Stimulated activated CD8-positive, alpha-beta memory T cell treated with anti-CD3 and anti-CD28 coated beads, Interleukin-15, amount 100 ng/mL, for 48 hours (primary cell): ENCODE measurements around the gene CALML3.
"Not testable (repeated sequence)": the region's sequence is repeated elsewhere in the genome, so short reads cannot be mapped to it uniquely, and the experiment has no call there.

Source experiments
- DNase-seq, 2 donors: peaks; one replicate each; pipeline ENCODE4 v3.0.0-alpha.2; 2020; ENCODE audit warnings: low read depth in 2 of 2

CALML3 gene

DNA sequence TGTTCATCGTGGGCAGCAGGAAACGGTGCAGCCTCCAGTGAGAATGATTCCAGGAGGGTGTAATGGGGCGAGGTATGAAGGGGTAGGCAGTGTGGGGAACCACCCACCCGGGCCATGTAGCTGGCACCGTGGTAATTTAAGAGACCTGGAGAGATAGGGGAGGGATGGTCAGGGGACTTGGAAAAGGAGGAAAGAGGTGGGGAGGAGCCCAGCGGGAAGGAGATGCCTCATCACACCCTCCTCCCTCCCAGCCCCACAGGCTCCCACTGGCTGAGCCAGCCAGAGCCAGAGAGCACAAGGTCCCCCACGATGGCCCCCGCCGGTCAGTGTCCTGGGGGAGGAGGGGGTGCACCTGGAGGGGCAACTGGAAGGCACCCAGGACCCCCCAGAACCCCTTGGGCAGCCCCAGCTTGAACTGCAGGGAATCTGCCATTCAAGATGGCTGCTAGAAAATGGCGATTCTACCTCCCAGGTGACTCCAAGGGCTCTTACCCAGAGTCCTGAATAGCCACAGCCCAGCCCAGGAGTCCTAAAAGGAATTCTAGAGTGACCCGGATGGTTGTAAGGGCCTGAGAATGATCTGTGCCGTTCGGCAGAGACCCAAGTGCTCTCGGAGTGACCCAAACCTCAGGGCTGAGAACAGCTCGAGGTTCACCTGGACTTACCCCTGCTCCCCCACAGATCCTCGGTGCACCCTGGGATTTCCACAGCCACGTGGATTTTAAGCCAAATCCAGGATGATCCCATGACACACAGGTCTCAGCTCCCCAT, 28.8 kb downstream of the CALML3 start:
- DNase-seq: no peak

DNA sequence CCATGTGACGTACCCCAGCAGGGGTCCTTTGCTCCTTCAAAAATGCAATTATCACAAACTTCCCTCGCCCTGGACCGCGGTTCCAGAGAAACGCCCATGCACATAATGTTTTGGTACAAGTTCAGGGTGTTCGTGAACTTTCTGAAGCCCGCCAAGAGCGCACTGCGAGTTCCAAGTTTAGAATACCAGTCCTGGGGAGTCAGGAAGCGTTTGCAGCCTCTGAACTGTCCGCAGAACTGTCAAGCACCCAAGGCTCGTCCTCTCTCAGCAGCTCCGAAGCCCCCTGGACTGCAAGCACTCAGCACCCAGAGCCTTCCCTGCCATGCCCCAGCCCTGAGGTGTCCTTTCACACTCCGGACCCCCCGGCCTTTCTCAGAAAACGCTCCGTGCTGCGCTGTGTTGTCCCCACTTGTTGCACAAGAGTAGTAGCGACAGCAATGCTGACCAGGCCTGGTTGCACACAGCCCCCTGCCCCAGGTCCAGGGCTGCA, 30.3 kb downstream of the CALML3 start:
- DNase-seq: no peak

DNA sequence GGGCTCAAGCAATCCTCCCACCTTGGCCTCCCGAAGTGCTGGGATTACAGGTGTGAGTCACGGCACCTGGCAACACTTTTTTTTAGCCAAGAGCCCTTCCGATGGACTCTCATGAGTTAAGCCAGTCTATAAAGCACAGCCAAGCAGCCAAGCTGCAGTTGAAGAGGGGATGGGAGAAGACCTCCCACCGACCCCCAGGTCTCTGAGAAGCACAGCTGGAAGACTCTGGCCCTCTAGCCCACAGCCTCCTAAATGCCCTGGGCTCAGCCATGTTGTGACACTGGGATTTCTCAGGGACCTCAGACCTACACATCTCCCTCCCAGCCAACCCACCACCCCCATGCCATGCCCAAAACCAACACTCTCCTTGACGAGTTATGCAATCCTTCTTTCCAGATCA, 31.1 kb downstream of the CALML3 start:
- DNase-seq: no peak

DNA sequence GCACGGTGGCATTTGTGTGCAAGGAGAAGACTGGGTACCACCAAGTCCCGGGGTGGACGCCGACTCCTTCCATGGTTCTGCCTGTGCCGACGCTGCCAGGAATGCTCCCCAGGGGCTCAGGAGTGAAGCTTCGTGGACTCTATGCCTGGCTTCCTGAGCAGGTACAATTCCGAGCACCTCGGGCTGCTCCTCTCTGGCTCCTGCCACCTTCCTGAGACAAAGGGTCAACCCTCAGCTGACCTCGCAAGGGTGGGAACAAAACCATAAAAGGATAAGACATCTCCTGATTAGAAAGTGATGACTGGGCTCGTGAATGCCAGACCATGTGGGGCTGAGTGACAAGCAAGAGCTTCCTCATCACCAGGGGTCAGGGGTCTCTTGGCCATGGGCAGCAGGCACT, 31.8 kb downstream of the CALML3 start:
- no peak for DNase-seq

DNA sequence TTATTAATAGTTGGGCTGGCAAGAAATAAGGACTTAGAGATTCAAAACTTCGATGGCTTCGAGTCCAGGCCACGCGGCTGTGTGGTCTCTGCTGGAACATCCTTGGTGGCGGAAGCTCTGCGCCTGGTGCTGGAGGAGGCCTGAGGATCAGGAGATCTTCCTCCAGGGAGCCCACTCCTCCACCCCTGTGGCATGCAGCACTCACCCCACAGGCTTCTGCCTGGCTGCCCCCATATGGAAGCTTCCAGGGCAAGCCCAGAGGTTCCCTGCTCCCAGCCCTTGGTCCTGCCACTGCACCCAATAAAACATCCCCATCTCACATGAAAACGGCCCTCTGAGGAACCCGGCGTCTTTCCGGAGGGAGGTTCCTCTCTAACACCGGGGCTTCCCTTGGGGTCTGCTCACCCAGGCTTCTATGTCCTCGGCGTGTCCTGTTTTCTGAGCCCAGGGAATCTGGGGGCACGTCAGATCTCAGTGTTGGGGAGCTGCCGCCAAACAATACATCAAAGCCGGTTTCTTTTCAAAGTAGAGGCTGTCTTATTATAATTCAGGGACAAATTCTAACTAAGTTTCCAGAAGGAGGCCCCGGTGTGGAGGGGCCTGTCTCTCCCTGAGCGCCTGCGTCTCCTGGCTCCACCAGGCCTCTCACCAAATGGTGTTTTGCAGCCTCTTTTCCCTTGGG, 32.4 kb downstream of the CALML3 start:
- no peak for DNase-seq

DNA sequence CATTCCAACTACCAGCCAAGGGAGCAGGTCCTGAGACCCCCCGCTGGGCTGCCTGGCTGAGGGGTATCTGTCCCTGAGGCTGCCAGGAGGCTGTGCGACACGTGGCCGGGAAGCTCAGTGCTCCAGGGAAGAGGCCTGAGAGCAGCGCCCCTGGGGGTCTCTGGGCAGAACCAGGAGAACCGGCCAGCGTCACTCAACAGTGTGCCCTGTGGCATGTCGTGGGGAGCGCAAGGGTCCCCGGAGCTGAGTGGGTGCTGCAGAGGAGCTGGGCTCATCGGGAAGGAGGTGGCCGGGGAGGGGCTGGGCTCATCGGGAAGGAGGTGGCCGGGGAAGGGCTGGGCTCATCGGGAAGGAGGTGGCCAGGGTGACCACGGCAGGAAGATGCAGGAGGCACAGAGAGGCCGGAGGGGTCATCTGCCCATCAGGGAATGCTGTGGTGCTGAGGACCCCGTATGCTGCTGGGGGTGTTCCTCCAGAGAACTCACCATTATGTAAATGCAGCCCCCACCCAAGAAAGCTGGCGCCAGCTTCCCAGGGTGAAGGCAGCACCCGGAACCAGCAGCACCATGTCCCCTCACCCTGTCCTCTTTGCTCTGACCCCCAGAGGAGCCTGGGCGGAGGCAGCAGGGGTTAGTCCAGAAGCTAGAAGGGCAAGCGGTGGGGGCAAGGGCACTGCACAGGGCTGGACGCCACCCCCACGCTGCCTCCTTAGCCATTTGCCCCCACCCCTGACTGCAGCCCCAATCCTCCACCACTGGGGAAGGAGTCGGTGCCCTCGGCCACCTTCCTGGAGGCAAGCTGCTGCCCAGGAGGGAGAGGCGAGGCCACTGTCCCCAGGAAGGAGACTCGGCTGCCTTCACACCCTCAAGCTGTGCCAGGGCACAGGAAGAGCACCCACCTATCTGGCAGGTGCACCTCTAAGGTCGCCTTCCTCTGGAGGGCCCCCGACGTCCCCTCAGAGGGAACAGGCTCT, 33.3 kb downstream of the CALML3 start:
- no peak for DNase-seq

DNA sequence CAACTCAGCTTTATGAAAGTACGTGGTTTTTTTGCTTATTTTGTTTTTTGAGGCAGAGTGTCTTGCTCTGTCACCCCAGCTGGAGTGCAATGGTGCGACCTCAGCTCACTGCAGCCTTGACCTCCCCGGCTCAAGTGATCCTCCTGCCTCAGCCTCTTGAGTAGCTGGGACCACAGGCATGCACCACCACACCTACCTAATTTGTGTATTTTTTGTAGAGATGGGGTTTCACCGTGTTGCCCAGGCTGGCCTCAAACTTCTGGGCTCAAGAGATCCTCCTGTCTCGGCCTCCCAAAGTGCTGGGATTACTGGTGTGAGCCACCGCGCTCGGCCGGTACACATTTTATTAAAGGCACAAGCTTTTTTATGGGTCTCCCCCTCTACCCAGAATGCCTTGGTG, 34.3 kb downstream of the CALML3 start:
- DNase-seq: not testable (repeated sequence)

DNA sequence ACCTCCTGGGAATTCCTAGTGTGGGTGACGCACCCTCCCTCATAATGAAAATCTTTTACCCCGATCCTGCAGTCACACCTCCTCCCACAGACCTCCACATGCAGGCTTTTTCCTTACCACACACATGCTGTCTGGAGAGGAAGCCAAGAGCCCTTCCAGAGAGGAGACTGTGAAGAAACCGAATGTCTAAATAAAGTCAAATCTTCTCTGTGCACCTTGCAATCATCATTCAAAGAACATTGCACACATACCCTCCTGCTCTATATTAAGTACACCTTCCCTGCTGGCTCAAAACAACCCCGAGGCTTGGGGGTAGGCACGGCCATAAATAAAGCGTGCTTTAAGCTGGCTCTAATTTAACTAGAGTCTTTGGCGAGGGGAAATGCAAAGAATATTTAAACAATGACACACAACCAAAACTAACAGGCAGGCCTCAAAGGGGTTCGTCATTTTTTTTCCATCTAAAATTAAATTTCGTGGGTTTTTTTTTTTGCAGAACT, 34.9 kb downstream of the CALML3 start:
- DNase-seq: no peak

DNA sequence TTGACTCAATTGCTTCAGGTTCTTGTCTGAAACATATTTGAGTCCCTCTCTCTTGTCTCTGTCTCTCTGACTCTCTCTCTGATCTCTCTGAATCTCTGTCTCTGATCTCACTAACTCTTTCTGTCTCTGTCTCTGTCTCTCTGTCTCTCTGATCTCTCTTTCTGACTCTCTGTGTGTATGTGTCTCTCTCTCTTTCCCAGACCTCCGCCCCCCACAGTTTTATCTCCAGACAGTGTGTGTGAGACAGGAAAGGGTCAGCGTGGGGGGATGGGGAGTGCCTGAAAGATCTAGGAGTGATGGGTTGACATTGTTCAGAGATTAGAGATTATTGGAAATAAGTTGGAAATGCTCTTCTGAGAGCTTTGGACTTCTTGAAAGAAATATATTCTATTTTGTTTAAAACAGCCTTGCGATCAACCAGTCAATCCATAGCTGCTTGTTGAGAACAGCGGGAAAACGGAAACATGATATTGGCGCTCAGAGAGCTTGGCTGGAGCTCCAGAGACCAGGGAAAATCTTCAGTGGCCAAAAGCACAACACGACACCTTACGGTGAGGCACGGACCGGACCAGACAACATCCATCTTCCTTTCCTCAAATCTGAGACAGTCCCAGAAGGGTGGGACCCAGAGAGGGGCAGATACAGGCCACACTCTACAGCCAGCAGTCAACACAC, 35.5 kb downstream of the CALML3 start:
- DNase-seq: no peak

DNA sequence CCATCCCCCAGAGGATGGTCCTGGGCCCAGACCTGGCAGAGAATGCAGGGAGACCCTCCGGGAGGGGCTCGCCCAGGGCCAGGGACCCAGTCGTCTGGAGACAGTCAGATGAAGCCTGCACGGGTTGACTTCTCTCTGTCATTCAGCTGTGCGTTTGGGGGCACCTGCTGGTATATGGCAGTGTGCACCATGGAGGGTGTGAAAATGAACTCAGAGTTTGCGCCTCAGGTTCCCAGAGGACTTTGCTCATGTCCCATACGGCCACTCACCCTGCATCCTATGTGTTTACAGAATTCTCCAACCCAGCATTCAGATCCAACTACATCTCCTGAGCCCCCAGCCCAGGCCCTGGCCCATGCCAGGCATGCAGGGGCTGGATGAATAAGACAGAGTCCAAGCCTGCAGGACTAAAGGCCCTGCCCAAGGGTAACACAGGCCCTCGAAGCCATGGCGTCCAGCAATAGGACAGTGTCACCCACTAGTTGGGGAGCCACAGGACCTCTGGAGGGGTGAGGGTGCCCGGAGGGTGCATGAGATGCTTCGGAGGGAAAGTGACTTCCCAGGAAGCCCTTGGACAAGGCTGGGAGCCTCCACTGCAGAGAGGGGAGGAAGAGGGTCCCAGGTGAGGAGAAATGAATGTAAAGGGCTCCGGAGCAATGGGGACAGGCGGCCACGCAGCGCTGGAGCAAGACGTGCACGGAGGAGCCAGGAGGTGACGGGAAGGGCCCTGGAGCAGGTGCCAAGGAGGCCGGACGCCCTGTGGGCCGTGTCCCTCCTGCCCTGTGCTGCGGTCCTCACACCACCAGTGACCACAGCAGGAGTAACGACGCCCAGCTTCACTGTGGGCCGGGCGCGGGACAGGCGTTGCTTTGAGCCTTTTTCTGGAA, 36.3 kb downstream of the CALML3 start:
- DNase-seq: no peak

DNA sequence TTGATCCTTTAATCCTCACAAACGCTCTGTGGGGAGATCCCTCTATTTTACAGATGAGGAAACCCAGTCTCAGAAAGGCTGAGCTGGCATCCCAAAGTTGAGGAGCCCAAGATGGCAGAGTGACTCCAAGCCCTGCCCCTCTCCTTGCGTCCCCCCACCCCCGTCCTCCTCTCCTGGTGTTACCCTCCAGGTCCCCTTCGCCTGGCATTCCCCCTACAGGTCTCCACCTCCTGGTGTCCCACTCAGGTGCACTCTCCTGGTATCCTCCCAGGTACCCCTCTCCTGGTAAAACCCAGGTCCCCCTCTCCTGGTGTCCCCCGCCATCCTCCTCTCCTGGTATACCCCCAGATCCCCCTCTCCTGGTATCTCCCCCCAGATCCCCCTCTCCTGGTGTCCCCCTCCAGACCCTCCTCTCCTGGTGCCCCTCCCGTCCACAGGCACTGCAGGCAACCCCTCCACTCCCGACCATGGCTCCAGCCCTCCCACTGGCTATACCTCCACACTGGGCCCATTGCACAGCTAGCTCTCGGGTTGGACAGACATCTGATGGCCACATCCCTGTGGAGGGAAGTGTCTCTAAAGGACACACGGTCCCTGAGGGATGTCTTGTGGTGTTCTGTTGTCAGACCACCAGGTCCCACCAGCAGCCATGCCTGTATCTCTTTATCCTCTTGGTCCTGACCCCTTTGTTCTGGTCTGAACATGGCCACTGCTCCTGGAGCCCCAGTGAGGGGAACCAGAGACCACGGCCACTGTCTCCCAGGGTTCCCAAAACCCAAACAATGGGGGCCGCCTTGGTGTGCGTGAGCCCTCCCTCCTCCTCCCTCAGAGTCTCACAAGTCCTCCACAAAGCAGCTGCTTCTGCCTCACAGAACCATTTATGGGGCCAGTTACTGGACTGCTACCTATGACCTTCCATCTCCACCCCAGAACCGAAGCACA, 37.2 kb downstream of the CALML3 start:
- no peak for DNase-seq

DNA sequence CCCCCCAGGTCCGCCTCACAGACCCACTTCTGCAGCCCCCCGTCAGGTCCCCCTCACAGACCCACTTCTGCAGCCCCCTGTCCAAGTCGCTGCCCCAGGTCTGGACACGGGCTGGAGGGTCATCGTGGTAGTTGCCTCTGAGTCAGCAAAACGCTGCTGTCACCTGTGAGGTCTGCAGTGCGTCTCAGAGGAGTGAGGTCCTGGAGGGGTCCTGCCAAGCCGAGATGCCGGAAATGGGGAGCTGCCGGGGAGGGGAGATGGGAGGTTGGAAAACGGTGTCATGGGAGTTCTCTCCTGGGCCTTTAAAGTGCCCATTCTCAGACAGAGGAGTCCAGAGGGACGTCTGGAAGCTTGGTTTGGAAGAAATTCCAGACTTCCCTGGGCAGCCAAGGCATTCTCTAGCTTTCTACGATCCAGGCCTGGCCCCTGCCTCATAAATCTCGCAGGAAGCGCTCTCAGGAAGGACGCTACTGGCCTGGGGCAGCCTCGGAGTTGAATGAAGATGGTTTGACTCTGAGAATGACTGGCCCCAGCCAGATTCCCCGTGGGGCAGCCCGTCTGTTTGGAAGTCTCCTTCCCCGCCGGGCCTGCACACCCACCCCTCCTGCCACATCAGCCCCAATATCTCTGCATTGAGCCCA, 38.7 kb downstream of the CALML3 start:
- no peak for DNase-seq

DNA sequence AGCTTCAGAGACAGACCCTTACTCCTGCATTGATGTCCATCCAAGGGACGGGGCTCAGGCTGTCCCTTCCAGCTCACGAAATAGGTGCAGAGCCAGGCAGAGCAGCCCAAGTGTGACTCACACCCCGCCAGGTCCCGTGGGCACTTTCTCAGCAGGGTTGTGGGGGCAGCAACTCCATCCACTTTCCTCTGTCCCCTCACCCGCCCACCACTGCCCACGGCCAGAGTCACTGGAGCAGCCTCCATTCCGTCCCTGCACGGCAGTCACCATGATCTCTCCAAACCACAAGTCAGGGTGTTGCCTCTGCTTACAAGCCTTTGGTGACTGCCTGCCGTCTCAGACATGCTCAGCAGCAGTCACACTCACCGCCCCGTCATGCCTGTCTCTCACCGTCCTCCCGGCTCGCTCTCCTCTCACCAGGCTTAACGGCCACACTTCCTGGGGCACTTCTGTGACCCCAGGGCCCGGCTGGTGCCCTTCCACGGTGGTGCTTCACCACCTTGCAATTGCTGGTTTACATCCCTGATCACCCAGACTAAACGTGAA, 39.3 kb downstream of the CALML3 start:
- DNase-seq: peak in 1 of 2 donors; percentile 14

DNA sequence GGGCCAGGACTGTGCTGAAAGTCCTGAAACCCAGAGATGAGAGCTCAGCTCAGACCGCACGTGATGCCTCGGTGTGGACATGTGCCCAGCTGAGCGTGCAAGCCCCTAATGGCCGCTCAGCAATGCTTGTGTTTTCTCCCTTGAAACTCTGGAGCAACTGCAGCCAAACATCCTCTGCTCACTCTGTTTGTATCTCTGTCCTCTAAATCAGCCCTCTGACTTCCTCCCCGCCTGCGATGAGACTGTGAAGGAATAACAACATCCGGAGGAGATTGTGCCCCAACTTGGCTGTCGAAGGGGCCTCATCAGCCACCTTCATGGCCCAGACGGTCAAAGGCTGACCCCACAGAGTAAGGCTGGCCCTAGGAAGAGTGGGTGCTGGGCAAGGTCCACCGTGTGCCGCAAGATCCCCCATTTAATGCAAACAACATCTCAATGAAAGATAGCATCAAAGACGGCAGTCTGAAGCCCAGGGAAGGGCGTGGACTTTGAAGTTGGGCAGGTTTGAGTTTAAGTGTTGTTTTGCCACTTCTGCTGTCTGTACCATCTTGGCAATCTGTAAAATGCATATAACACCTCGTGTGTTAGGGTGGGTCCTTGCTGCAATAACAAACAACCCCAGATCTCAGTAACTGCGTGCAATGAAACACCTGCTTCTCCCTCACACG, 39.9 kb downstream of the CALML3 start:
- DNase-seq: no peak

DNA sequence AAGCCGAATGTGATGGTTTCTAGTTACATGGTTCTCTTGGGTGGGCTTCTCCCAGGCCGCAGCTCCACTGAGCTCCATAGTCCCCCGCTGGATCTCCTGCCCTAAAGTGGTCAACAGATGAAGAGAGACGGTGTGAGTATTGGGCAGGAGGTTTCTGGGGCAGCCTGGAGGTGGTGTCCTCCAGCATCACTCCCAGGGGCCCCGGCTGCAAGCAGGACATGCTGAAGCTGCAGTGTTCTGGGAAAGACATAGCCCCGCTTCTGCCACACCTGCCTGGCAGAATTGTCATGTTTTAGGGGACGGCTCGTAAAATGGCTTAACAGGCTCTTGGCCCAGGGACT, 40.4 kb downstream of the CALML3 start:
- no peak for DNase-seq

DNA sequence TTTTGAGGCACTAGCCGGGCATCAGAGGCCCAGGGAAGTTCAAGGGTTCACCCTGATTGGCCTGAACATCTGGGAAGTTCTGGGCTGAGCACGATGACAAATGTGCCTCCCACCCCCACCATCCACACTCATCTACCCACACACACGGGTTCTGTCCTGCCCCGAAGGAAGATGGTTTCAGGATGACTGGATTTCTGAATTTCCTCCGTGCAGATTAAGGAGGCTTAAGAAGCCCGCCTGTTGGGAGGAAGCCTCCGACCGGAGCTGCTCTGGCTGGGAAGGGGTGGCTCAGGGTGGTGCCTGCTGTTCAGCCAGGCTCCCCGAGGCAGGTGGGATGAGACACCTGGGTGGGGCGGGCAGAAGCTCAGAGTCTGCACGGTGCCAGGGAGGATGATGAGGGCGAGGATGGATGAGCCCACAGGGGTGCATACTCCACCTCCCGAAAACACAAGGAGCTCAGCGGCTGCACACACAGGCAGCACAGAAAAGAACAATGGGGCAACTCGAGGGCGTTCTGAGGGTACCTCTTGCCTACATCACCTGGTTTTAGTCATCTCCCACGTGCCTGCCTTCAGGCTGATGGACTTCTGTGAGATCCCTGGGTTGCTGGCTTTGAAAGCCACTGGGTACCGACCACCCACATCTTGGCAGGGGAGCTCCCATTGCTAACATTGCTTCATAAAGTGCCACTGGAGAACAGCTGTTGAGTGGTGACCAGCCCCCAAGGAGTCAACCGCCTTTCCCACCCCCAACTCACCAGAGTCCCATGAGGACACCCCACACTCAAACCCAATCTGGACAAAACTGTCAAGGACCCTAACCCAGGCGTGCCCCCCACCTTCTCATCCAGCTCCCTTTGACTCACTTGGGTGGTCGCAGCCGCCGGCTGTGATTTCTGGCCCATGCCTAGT, 41.2 kb downstream of the CALML3 start:
- DNase-seq: no peak

DNA sequence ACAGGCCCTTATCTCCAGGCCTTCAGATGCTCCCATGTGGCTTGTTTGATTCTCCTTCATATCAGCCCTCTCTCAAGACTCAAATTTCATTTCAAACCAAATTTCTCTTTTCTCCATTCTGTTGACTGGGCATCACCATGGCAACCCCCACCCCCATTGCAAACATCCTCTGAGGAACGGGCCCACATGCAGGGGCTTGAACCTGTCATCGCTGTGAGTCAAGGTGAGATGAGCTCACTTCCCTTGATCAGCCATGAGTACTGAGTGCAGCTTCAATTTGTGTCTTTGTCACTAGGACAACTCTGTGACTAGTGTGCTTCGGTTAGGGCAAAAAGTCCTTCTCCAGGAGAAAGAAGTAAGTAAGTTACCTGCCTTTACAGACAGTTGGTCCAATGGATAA, 41.9 kb downstream of the CALML3 start:
- DNase-seq: peak in 1 of 2 donors; percentile 40
